ENCODE results near the gene ADM2. TPM values are rescaled to one million over a fixed set of nuclear protein-coding genes. Genes with fewer than 3 reads are reported as not detected.
A peak's percentile ranks its signal among the peaks of the same experiment; 100 is the strongest.

Gene ADM2
- total and polyA plus RNA-seq, 2 of the 13 experiments (the other 11 are each of a cell fraction or from before 2014, with no cell fraction given): 1.2 to 3.0 TPM

- TF ChIP-seq HDAC1 (CRISPR knock-in tag; IDR thresholded peaks at IDR 0.05) (0 out of 2 replicates have a peak, but pooled peaks have one; percentile 25), MLXIP (CRISPR knock-in tag; IDR thresholded peaks at IDR 0.05; ENCODE audit: borderline replicate concordance) (no peak), ZBTB3 (CRISPR knock-in tag; IDR thresholded peaks at IDR 0.05; ENCODE audit: borderline replicate concordance, low read depth) (no peak), NAIF1 (CRISPR knock-in tag; IDR thresholded peaks at IDR 0.05; ENCODE audit: borderline replicate concordance) (no peak), FOXC1 (CRISPR knock-in tag; IDR thresholded peaks at IDR 0.05; ENCODE audit: borderline replicate concordance) (no peak), ARID3A (IDR thresholded peaks at IDR 0.05; ENCODE audit: low read depth, low read length) (no peak), SOX5 (CRISPR knock-in tag; IDR thresholded peaks at IDR 0.05; ENCODE audit: borderline replicate concordance) (no peak), ZBTB1 (CRISPR knock-in tag; IDR thresholded peaks at IDR 0.05; ENCODE audit: borderline replicate concordance) (no peak), MLX (CRISPR knock-in tag; IDR thresholded peaks at IDR 0.05) (no peak), ZNF337 (CRISPR knock-in tag; IDR thresholded peaks at IDR 0.05; ENCODE audit: borderline replicate concordance, low read depth) (no peak), ZNF3 (CRISPR knock-in tag; IDR thresholded peaks at IDR 0.05) (no peak), SMARCE1 (IDR thresholded peaks at IDR 0.05; ENCODE audit: borderline replicate concordance) (no peak)
- TF ChIP-seq, protein P1, sequence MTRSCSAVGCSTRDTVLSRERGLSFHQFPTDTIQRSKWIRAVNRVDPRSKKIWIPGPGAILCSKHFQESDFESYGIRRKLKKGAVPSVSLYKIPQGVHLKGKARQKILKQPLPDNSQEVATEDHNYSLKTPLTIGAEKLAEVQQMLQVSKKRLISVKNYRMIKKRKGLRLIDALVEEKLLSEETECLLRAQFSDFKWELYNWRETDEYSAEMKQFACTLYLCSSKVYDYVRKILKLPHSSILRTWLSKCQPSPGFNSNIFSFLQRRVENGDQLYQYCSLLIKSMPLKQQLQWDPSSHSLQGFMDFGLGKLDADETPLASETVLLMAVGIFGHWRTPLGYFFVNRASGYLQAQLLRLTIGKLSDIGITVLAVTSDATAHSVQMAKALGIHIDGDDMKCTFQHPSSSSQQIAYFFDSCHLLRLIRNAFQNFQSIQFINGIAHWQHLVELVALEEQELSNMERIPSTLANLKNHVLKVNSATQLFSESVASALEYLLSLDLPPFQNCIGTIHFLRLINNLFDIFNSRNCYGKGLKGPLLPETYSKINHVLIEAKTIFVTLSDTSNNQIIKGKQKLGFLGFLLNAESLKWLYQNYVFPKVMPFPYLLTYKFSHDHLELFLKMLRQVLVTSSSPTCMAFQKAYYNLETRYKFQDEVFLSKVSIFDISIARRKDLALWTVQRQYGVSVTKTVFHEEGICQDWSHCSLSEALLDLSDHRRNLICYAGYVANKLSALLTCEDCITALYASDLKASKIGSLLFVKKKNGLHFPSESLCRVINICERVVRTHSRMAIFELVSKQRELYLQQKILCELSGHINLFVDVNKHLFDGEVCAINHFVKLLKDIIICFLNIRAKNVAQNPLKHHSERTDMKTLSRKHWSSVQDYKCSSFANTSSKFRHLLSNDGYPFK (CRISPR knock-in tag; IDR thresholded peaks at IDR 0.05; ENCODE audit: borderline replicate concordance): no peak
- TF ChIP-seq, protein P2, sequence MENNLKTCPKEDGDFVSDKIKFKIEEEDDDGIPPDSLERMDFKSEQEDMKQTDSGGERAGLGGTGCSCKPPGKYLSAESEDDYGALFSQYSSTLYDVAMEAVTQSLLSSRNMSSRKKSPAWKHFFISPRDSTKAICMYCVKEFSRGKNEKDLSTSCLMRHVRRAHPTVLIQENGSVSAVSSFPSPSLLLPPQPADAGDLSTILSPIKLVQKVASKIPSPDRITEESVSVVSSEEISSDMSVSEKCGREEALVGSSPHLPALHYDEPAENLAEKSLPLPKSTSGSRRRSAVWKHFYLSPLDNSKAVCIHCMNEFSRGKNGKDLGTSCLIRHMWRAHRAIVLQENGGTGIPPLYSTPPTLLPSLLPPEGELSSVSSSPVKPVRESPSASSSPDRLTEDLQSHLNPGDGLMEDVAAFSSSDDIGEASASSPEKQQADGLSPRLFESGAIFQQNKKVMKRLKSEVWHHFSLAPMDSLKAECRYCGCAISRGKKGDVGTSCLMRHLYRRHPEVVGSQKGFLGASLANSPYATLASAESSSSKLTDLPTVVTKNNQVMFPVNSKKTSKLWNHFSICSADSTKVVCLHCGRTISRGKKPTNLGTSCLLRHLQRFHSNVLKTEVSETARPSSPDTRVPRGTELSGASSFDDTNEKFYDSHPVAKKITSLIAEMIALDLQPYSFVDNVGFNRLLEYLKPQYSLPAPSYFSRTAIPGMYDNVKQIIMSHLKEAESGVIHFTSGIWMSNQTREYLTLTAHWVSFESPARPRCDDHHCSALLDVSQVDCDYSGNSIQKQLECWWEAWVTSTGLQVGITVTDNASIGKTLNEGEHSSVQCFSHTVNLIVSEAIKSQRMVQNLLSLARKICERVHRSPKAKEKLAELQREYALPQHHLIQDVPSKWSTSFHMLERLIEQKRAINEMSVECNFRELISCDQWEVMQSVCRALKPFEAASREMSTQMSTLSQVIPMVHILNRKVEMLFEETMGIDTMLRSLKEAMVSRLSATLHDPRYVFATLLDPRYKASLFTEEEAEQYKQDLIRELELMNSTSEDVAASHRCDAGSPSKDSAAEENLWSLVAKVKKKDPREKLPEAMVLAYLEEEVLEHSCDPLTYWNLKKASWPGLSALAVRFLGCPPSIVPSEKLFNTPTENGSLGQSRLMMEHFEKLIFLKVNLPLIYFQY (CRISPR knock-in tag; IDR thresholded peaks at IDR 0.05; ENCODE audit: borderline replicate concordance): no peak
- TF ChIP-seq, protein P3, sequence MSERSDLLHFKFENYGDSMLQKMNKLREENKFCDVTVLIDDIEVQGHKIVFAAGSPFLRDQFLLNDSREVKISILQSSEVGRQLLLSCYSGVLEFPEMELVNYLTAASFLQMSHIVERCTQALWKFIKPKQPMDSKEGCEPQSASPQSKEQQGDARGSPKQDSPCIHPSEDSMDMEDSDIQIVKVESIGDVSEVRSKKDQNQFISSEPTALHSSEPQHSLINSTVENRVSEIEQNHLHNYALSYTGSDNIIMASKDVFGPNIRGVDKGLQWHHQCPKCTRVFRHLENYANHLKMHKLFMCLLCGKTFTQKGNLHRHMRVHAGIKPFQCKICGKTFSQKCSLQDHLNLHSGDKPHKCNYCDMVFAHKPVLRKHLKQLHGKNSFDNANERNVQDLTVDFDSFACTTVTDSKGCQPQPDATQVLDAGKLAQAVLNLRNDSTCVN (CRISPR knock-in tag; IDR thresholded peaks at IDR 0.05; ENCODE audit: borderline replicate concordance): no peak
Measured at GRCh38 chr22:50481440-50482106, at the start of gene ADM2 (continued).

All from HepG2 (cell line).